Suprapubic skin (tissue), 4 donors: ENCODE data around the gene RPGRIP1L. TPM values are rescaled to one million over a fixed set of nuclear protein-coding genes. Genes with fewer than 3 reads are reported as not detected.

Source experiments
- DNase-seq, 2 donors: peaks; one replicate each; pipeline ENCODE4 v3.0.0-alpha.2; 2019; ENCODE audit warnings: low spot score in 2 of 2
- H3K27ac ChIP-seq: fragments of 200-600 bp; sonication (generic); one replicate; pipeline ENCODE4 v1.5.1; 2019
- H3K27me3 ChIP-seq: fragments of 200-600 bp; sonication (generic); one replicate; pipeline ENCODE4 v1.5.1; 2019
- H3K36me3 ChIP-seq: fragments of 200-600 bp; sonication (generic); one replicate; pipeline ENCODE4 v1.5.1; 2019
- H3K4me1 ChIP-seq: fragments of 200-600 bp; sonication (generic); one replicate; pipeline ENCODE4 v1.5.1; 2019
- H3K4me3 ChIP-seq: fragments of 200-600 bp; sonication (generic); one replicate; pipeline ENCODE4 v1.5.1; 2019; ENCODE audit warnings: mild to moderate bottlenecking
- H3K9me3 ChIP-seq: fragments of 200-600 bp; sonication (generic); one replicate; pipeline ENCODE4 v1.5.1; 2019
- EP300 ChIP-seq: sonication (generic); formaldehyde crosslinking; IDR thresholded peaks from one replicate; pipeline ENCODE4 v1.6.1; 2017; ENCODE audit warnings: antibody characterized with exemption
- POLR2A ChIP-seq, 2 donors: fragments of 450-650 bp; IDR thresholded peaks; one replicate each; pipeline ENCODE4 v1.6.1; 2017; ENCODE audit warnings: antibody characterized with exemption in 2 of 2, mild to moderate bottlenecking in 2 of 2, moderate library complexity in 2 of 2
- POLR2AphosphoS5 ChIP-seq, 3 donors: sonication (generic); formaldehyde crosslinking; IDR thresholded peaks; one replicate each; pipeline ENCODE4 v1.6.1; 2017; ENCODE audit warnings: antibody characterized with exemption in 3 of 3
- WGBS: methylation state at CpG from one replicate; pipeline ENCODE4 v1.1.5; 2018; 5-methylcytosine and 5-hydroxymethylcytosine counted together
- total RNA-seq, 4 donors: library from RNA; depleted of rRNA; stranded (reverse); fragments of >200 nt; gene quantifications; one replicate each; pipeline ENCODE4 v1.1.0, GENCODE V29; 2016
- TF ChIP-seq, protein P1 (sequence below), 2 donors: fragments of 200-600 bp in 1 of 2; fragments of 450-650 bp in 1 of 2; sonication (generic) in 1 of 2; IDR thresholded peaks; one replicate each; pipeline ENCODE4 v1.5.1; 2016 to 2019; ENCODE audit warnings: antibody characterized with exemption in 2 of 2, mild to moderate bottlenecking in 1 of 2, moderate library complexity in 1 of 2

The RPGRIP1L gene
- total RNA-seq, 4 donors from 2014 or later = 2.4 to 7.2 (median 3.8) TPM

DNA sequence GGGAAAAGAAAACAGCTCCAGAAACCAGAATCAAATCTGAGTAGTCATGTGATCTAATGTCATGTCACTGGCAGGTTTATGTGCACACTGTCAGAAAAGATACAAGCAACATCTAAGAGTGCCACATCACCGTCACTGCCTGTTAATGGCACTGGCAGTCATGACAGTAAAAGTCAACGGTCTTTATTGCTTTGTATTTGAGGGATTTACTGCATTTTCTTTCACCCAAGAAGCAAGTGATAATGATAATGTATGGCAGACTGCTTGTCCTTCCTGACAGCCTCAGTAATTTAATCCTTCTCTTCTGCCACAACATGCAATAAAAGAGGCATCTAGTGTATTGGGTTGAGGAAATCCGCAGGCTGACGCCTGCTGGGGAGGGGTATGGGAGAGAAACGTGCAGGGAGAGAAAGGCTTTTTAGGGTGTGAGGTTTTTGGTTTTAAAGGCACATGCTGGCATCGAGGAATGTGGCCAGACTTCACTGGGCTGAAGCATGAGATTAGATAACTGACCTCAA lies 92.4 kb downstream of the RPGRIP1L start:
- Histone ChIP-seq H3K4me1 (no peaks in the 10 kb centered on the region), H3K27ac (no peak overlapping the region), H3K27me3 (no peaks in the 10 kb centered on the region), H3K4me3 (no peak overlapping the region), H3K36me3 (no peaks in the 10 kb centered on the region), H3K9me3 (no peaks in the 10 kb centered on the region)
- TF ChIP-seq, protein P1, sequence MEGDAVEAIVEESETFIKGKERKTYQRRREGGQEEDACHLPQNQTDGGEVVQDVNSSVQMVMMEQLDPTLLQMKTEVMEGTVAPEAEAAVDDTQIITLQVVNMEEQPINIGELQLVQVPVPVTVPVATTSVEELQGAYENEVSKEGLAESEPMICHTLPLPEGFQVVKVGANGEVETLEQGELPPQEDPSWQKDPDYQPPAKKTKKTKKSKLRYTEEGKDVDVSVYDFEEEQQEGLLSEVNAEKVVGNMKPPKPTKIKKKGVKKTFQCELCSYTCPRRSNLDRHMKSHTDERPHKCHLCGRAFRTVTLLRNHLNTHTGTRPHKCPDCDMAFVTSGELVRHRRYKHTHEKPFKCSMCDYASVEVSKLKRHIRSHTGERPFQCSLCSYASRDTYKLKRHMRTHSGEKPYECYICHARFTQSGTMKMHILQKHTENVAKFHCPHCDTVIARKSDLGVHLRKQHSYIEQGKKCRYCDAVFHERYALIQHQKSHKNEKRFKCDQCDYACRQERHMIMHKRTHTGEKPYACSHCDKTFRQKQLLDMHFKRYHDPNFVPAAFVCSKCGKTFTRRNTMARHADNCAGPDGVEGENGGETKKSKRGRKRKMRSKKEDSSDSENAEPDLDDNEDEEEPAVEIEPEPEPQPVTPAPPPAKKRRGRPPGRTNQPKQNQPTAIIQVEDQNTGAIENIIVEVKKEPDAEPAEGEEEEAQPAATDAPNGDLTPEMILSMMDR (IDR thresholded peaks at IDR 0.05) = no peak
- TF ChIP-seq POLR2AphosphoS5 (IDR thresholded peaks at IDR 0.05) (no peak), EP300 (no peak), POLR2A (IDR thresholded peaks at IDR 0.05) (no peak)
- DNase-seq = no peak
- 78% methylated on average over 6 of the region's 6 CpGs for WGBS

DNA sequence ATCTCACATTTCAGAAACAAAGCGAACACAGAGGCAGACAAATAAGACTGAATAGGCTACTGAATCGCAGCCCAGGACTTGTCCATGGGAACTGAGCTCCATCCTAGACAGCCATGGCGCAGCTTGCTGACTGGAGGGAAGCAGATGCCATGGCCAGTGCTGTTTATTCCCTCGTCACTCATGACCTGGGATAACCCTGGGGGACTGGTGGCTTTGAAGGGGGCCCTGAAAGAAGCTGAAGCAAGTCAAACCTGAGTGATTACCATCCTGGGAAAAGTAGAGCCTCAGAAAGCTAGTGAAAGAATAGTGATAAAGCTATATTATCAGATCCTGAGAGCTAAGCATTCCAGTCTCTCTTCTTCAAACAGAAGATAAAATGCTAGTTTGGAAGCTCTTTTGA lies 94.1 kb downstream of the RPGRIP1L start:
- no peak for DNase-seq
- H3K4me1 ChIP-seq = no peaks in the 10 kb centered on the region
- no peaks in the 10 kb centered on the region for H3K27me3 ChIP-seq
- WGBS = 93% methylated on average over 4 of the region's 4 CpGs
- H3K27ac ChIP-seq = no peak overlapping the region
- peaks cover 4% of the 10 kb centered on the region for H3K36me3 ChIP-seq
- TF ChIP-seq, protein P1 (IDR thresholded peaks at IDR 0.05) = no peak
- TF ChIP-seq POLR2A (IDR thresholded peaks at IDR 0.05) = no peak
- TF ChIP-seq EP300 = no peak
- no peak for TF ChIP-seq POLR2AphosphoS5 (IDR thresholded peaks at IDR 0.05)
- no peak overlapping the region for H3K4me3 ChIP-seq
- no peaks in the 10 kb centered on the region for H3K9me3 ChIP-seq

DNA sequence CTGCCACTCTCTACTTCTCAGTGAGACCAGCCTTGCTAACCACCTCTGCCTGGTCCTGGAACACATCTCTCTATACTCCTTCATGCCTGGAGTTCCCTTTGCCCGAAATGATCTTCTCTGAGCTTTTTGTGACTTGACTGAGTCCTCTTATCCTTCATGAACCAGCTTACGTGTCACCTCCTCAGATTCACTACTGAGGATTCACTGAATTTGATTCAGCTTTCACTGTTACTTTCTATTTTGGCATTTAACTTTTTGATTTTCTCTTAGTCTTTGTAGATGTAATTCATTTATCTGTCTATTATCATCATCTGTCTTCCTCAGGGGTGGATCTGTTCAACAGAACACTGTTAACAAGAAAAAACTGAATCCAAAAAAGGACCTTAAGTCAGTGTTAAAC lies 95.6 kb downstream of the RPGRIP1L start:
- Histone ChIP-seq H3K9me3 (no peaks in the 10 kb centered on the region), H3K27me3 (no peaks in the 10 kb centered on the region), H3K4me1 (no peaks in the 10 kb centered on the region), H3K4me3 (no peak overlapping the region), H3K36me3 (peaks cover 4% of the 10 kb centered on the region), H3K27ac (no peak overlapping the region)
- TF ChIP-seq POLR2AphosphoS5 (IDR thresholded peaks at IDR 0.05) = no peak
- TF ChIP-seq EP300 = no peak
- 96% methylated on average over 2 of the region's 2 CpGs for WGBS
- DNase-seq = no peak

DNA sequence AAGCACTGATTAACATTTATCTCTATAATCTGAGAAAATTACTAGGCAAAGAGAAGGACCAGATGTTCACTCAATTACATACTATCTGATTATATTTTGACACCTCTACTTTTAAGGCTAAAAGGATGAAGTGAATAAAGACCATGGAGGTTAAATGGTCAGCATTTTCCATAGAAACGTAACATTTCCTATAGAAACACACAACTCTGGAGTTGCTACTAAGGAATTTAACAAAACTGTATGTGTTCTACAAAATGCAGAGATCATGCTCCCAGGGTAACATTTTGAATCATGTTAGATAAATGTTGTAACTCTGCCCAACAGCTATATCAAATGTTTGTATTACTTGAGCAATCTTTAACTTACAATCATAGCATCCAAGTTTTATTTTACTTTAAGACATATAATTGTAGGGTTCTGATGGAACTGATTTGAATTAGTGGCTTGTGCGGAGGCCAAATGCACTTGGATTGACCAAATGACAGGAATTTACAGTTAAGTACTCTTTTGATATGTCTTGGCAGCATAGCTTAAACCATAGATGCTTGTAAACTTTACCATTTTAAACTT lies 97.7 kb downstream of the RPGRIP1L start:
- 87% methylated on average over 2 of the region's 2 CpGs for WGBS

DNA sequence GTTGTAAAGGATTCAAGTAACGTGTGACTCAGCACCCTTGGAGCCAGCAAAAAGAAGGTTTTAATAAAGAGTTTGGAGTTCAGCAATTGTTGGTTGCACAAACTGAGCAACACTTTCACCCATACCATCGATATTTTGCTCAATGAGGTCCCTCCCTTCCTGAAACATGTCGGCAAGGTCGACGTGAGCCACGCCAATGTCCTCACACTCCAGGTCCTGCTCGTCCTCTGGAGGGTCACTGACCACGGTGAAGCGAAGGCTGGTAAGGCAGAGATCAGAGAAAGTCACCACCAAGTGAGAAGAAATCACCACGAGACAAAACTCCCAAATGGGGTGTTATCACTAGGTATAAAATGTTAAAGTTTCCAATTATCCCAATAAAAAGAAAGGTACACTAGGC lies 98.3 kb downstream of the RPGRIP1L start:
- TF ChIP-seq POLR2AphosphoS5 (IDR thresholded peaks at IDR 0.05) = no peak
- TF ChIP-seq, protein P1 (IDR thresholded peaks at IDR 0.05) = no peak
- no peak for TF ChIP-seq EP300
- TF ChIP-seq POLR2A (IDR thresholded peaks at IDR 0.05) = no peak
- no peaks in the 10 kb centered on the region for H3K27me3 ChIP-seq
- H3K4me1 ChIP-seq = no peaks in the 10 kb centered on the region
- no peak overlapping the region for H3K4me3 ChIP-seq
- H3K9me3 ChIP-seq = no peaks in the 10 kb centered on the region
- DNase-seq = no peak
- no peak overlapping the region for H3K27ac ChIP-seq
- peaks cover 4% of the 10 kb centered on the region for H3K36me3 ChIP-seq
- WGBS = 88% methylated on average over 10 of the region's 10 CpGs

More for the DNA sequence above, 97.7 kb downstream of the RPGRIP1L start:
- Histone ChIP-seq H3K4me1 (no peaks in the 10 kb centered on the region), H3K27me3 (no peaks in the 10 kb centered on the region), H3K4me3 (no peak overlapping the region), H3K27ac (no peak overlapping the region), H3K36me3 (peaks cover 4% of the 10 kb centered on the region), H3K9me3 (no peaks in the 10 kb centered on the region)
- no peak for DNase-seq
- TF ChIP-seq, protein P1 (IDR thresholded peaks at IDR 0.05) = no peak
- TF ChIP-seq POLR2AphosphoS5 (IDR thresholded peaks at IDR 0.05) (no peak), EP300 (no peak), POLR2A (IDR thresholded peaks at IDR 0.05) (no peak)

DNA sequence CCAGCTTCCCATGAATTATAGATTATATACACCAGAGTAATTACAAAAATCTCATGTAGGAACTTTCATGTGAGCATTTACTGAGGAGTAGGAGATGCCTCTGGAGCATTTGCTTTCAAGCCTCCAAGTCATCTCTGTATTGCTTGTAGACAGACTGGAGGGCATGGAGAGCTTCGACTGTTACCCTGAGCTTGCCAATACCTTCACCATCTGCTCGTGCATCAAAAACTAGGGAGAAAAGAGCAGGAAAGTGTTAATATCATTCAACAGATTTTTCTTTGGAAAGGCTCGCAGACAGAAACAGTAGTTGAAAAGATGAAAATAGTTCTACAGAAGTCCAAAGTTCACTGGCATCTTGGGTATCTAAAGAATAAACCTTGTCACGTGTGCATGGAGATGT lies 101.7 kb downstream of the RPGRIP1L start:
- H3K36me3 ChIP-seq = peaks cover 4% of the 10 kb centered on the region
- H3K4me3 ChIP-seq = no peak overlapping the region
- H3K9me3 ChIP-seq = no peaks in the 10 kb centered on the region
- 89% methylated on average over 4 of the region's 4 CpGs for WGBS
- H3K27me3 ChIP-seq = no peaks in the 10 kb centered on the region
- H3K4me1 ChIP-seq = peaks cover 20% of the 10 kb centered on the region
- DNase-seq = no peak
- TF ChIP-seq POLR2A (IDR thresholded peaks at IDR 0.05) (no peak), EP300 (no peak), POLR2AphosphoS5 (IDR thresholded peaks at IDR 0.05) (no peak)
- TF ChIP-seq, protein P1 (IDR thresholded peaks at IDR 0.05) = no peak
- no peak overlapping the region for H3K27ac ChIP-seq
